GM12878 (cell line): ENCODE results near the gene CNR1. TPM values are rescaled to one million over a fixed set of nuclear protein-coding genes. Genes with fewer than 3 reads are reported as not detected.

ENCODE experiments used
- ATAC-seq: fragments of 200-7000 bp; cut with Tn5 transposase; 3 replicates; pipeline ENCODE4 v1.9.1; 2020; ENCODE audit warnings: mild to moderate bottlenecking, moderate library complexity
- BruUV-seq: library from RNA; stranded (reverse); fragments of 400-500 nt; replicated peaks from 2 replicates; lab custom pipeline; 2021; lab: Mats Ljungman, UMichigan
- CTCF ChIA-PET: fragments of 300-600 bp; sonication (Branson Sonifier 250); formaldehyde crosslinking; extraction: SDS; loops from one replicate; lab custom pipeline; 2021; ENCODE audit warnings: inconsistent platforms; lab: Yijun Ruan, JAX
- POLR2A ChIA-PET: fragments of 350-600 bp; formaldehyde crosslinking; extraction: SDS; loops from one replicate; lab custom pipeline; 2021; ENCODE audit warnings: inconsistent platforms; lab: Charles Lee
- RAD21 ChIA-PET: fragments of 300-600 bp; sonication (Branson Sonifier 250); formaldehyde crosslinking; loops from one replicate; lab custom pipeline; 2023; ENCODE audit warnings: antibody characterized with exemption; ENCODE audit not compliant: unreplicated experiment; lab: Charles Lee
- SMC1A ChIA-PET: fragments of 300-600 bp; sonication (Branson Sonifier 250); formaldehyde crosslinking; loops from one replicate; lab custom pipeline; 2023; ENCODE audit not compliant: unreplicated experiment, uncharacterized antibody; lab: Charles Lee
- DNase-seq: peaks from one replicate; pipeline ENCODE4 v3.0.0-alpha.2; 2011; ENCODE audit warnings: low read depth, low spot score
- FAIRE-seq: peaks from 3 replicates; lab custom pipeline; 2011; peaks lifted over from hg19 to GRCh38; lab: Jason Lieb, UNC
- H2AFZ ChIP-seq: 2 replicates; pipeline ENCODE4 v1.6.0; 2011; ENCODE audit warnings: low read depth, low read length, control low read depth; ENCODE audit not compliant: control insufficient read depth
- H3K27ac ChIP-seq: 2 replicates; pipeline ENCODE4 v1.5.1; 2011; ENCODE audit warnings: control low read depth; ENCODE audit not compliant: control insufficient read depth, insufficient read depth
- H3K27me3 ChIP-seq, 2 experiments: replicated peaks in 1 of 2; 2 replicates each; pipeline versions ENCODE4 v1.6.0 to v1.6.1; 2011; ENCODE audit warnings: low read length in 1 of 2; ENCODE audit not compliant: control insufficient read depth in 2 of 2, insufficient read depth in 2 of 2
- H3K36me3 ChIP-seq, 2 experiments: 2 replicates each; pipeline ENCODE4 v1.5.1; 2011; ENCODE audit warnings: low read length in 1 of 2; ENCODE audit not compliant: control insufficient read depth in 2 of 2, insufficient read depth in 2 of 2
- H3K4me1 ChIP-seq: 2 replicates; pipeline ENCODE4 v1.6.1; 2011; ENCODE audit warnings: mild to moderate bottlenecking, low read length, moderate library complexity, mixed read lengths; ENCODE audit not compliant: control insufficient read depth, insufficient read depth
- H3K4me2 ChIP-seq: 2 replicates; pipeline ENCODE4 v1.6.0; 2011; ENCODE audit warnings: control low read depth; ENCODE audit not compliant: control insufficient read depth, insufficient read depth
- H3K4me3 ChIP-seq: fragments of 200-600 bp; sonication (generic); 2 replicates; pipeline ENCODE4 v1.5.1; 2016
- H3K79me2 ChIP-seq: 2 replicates; pipeline ENCODE4 v1.6.0; 2011; ENCODE audit warnings: low read length; ENCODE audit not compliant: control insufficient read depth, insufficient read depth
- H3K9ac ChIP-seq: 2 replicates; pipeline ENCODE4 v1.8.0; 2011; ENCODE audit warnings: low read length, control low read depth, mixed read lengths; ENCODE audit not compliant: control insufficient read depth, insufficient read depth
- H3K9me3 ChIP-seq: replicated peaks from 3 replicates; pipeline ENCODE4 v1.5.1; 2011; ENCODE audit warnings: mild to moderate bottlenecking, low read length; ENCODE audit not compliant: control insufficient read depth, insufficient read depth
- H4K20me1 ChIP-seq: 2 replicates; pipeline ENCODE4 v1.6.0; 2011; ENCODE audit not compliant: control insufficient read depth, insufficient read depth
- ATF2 ChIP-seq: IDR thresholded peaks from 2 replicates; pipeline ENCODE4 v1.6.1; 2012; ENCODE audit warnings: low read length, inconsistent platforms
- BCL11A ChIP-seq: IDR thresholded peaks from 2 replicates; pipeline ENCODE4 v1.6.1; 2011; ENCODE audit warnings: low read depth, low read length
- BCL3 ChIP-seq: IDR thresholded peaks from 2 replicates; pipeline ENCODE4 v1.6.1; 2011; ENCODE audit warnings: borderline replicate concordance, low read depth, mild to moderate bottlenecking, moderate library complexity, low read length; ENCODE audit not compliant: insufficient read depth, poor library complexity, severe bottlenecking
- BHLHE40 ChIP-seq, 2 experiments: fragments of 450-650 bp in 1 of 2; IDR thresholded peaks; 2 replicates each; pipeline ENCODE4 v1.6.1; 2011 to 2017; ENCODE audit warnings: low read depth in 2 of 2, borderline replicate concordance in 1 of 2, improper control_type of control experiment in 1 of 2, low read length in 1 of 2, mild to moderate bottlenecking in 1 of 2
- BMI1 ChIP-seq: fragments of 450-650 bp; IDR thresholded peaks from 2 replicates; pipeline ENCODE4 v1.6.1; 2016; ENCODE audit warnings: mild to moderate bottlenecking, moderate library complexity, borderline replicate concordance
- CBFB ChIP-seq: IDR thresholded peaks from 2 replicates; pipeline ENCODE4 v1.6.1; 2016; ENCODE audit warnings: antibody characterized with exemption, low read depth
- CBX5 ChIP-seq: sonication (generic); IDR thresholded peaks from 2 replicates; pipeline ENCODE4 v1.6.1; 2016; ENCODE audit warnings: low read depth, moderate library complexity, mild to moderate bottlenecking, inconsistent platforms
- E2F4 ChIP-seq: IDR thresholded peaks from 2 replicates; pipeline ENCODE4 v1.6.1; 2012; ENCODE audit warnings: low read depth, low read length, improper control_type of control experiment
- HDAC6 ChIP-seq: fragments of 200-600 bp; sonication (generic); IDR thresholded peaks from one replicate; pipeline ENCODE4 v1.8.0; 2017; ENCODE audit warnings: antibody characterized with exemption; ENCODE audit not compliant: unreplicated experiment
- MAX ChIP-seq: IDR thresholded peaks from 2 replicates; pipeline ENCODE4 v1.6.1; 2012; ENCODE audit warnings: low read depth, low read length, improper control_type of control experiment
- NFYA ChIP-seq: IDR thresholded peaks from 2 replicates; pipeline ENCODE4 v1.6.1; 2011; ENCODE audit warnings: low read depth, mild to moderate bottlenecking, low read length, improper control_type of control experiment, borderline replicate concordance
- POLR2A ChIP-seq: IDR thresholded peaks from 2 replicates; pipeline ENCODE4 v1.6.1; 2011; ENCODE audit warnings: low read depth, mild to moderate bottlenecking, low read length
- RB1 ChIP-seq: fragments of 450-650 bp; formaldehyde crosslinking; IDR thresholded peaks from 2 replicates; pipeline ENCODE4 v1.6.1; 2017; ENCODE audit warnings: mild to moderate bottlenecking, borderline replicate concordance
- RELA ChIP-seq: fragments of 450-650 bp; IDR thresholded peaks from 2 replicates; pipeline ENCODE4 v1.8.0; 2014; ENCODE audit warnings: borderline replicate concordance; ENCODE audit not compliant: partially characterized antibody
- ZBTB11 ChIP-seq: fragments of 450-650 bp; formaldehyde crosslinking; IDR thresholded peaks from 2 replicates; pipeline ENCODE4 v1.5.0; 2022; ENCODE audit warnings: mild to moderate bottlenecking, missing genetic modification characterization
- WGBS: methylation state at CpG from one replicate; pipeline ENCODE4 v1.1.6; 2016; ENCODE audit warnings: low lambda C conversion rate; ENCODE audit not compliant: insufficient replicate concordance, insufficient coverage; ENCODE audit errors: missing lambda C conversion rate; 5-methylcytosine and 5-hydroxymethylcytosine counted together
- in situ Hi-C: fragments of 300-500 bp; cut with MboI; formaldehyde crosslinking; loops from 9 replicates; pipeline ENCODE4 v1.14.3; 2018; ENCODE audit warnings: mixed read lengths
- intact Hi-C: fragments of 100-400 bp; cut with micrococcal nuclease; formaldehyde crosslinking; loops from one replicate; pipeline ENCODE4 v1.14.2; 2022; ENCODE audit not compliant: unreplicated experiment
- polyA plus RNA-seq, 11 experiments: library from polyadenylated mRNA; depleted of rRNA in 4 of 11; unstranded in 6 of 11; stranded (reverse) in 5 of 11; fragments of >200 nt; fragmentation: Nextera tagmentation in 4 of 11; fragmentation: Illumina TruSeq in 1 of 11; extraction: Ambion mirVana in 4 of 11; extraction: Trizol in 1 of 11; gene quantifications; 1 replicate in 1 of 11; 2 replicates in 10 of 11; pipeline versions ENCODE4 v1.2.1 to v1.2.3, GENCODE V29; 2011 to 2016; ENCODE audit warnings: inconsistent platforms in 2 of 11, missing spikeins in 2 of 11, low read depth in 1 of 11
- total RNA-seq, 4 experiments: library from RNA; depleted of rRNA in 3 of 4; stranded (reverse); fragments of >200 nt in 3 of 4; fragmentation: Illumina TruSeq in 1 of 4; extraction: Trizol in 1 of 4; gene quantifications; 2 replicates each; pipeline versions ENCODE4 v1.2.1 to v1.2.3, GENCODE V29; 2013 to 2021

The CNR1 gene
- total and polyA plus RNA-seq, 10 of the 15 experiments (the other 5 are each of a cell fraction or from before 2014, with no cell fraction given) = 2.2 to 15.4 (median 8.5) TPM

GRCh38 chr6:88135578-88136114, 30.5 kb downstream of the CNR1 start:
- H3K4me3 ChIP-seq = no peak overlapping the region
- BruUV-seq = no TSS peak
- in situ Hi-C loops = no loop called here
- H3K4me2 ChIP-seq = peak overlapping the region; percentile 74; the same call in 1 of the 2 replicates
- H3K27me3 ChIP-seq = no peaks in the 10 kb centered on the region
- no peak overlapping the region for H3K27ac ChIP-seq
- CTCF ChIA-PET = interaction anchor here (0.7 to 1.7 kb wide), 8 partner anchors 13 to 599 kb away, joined by 3 to 6 read pairs (median 3); no protein-coding TSS in a partner anchor
- DNase-seq (peak; percentile 72), FAIRE-seq (peak; percentile 90), ATAC-seq (peak; percentile 91)
- no peaks in the 10 kb centered on the region for H3K9me3 ChIP-seq
- H3K36me3 ChIP-seq = no peaks in the 10 kb centered on the region
- SMC1A ChIA-PET = interaction anchor here (0.6 to 2.0 kb wide), 16 partner anchors 10 to 228 kb away, joined by 3 to 12 read pairs (median 4); no protein-coding TSS in a partner anchor
- POLR2A ChIA-PET = interaction anchor here (0.7 to 1.4 kb wide), 3 partner anchors 16 to 357 kb away, joined by 3 to 4 read pairs (median 4); no protein-coding TSS in a partner anchor
- peaks cover 20% of the 10 kb centered on the region for H3K4me1 ChIP-seq
- no peak overlapping the region for H3K9ac ChIP-seq
- 2% methylated on average over 5 of the region's 5 CpGs for WGBS
- RAD21 ChIA-PET = interaction anchor here (0.6 to 2.7 kb wide), 12 partner anchors 10 to 625 kb away, joined by 3 to 11 read pairs (median 4); partner anchors contain the start of gene CNR1
- H3K79me2 ChIP-seq = no peaks in the 10 kb centered on the region
- peak overlapping the region; percentile 56 for H2AFZ ChIP-seq
- intact Hi-C loops = no loop called here
- H4K20me1 ChIP-seq = no peaks in the 10 kb centered on the region
- TF ChIP-seq ZBTB11 (CRISPR knock-in tag) = no peak
- TF ChIP-seq E2F4 = no peak
- TF ChIP-seq HDAC6 = no peak
- TF ChIP-seq POLR2A = no peak
- no peak for TF ChIP-seq MAX
- no peak; the same call in 1 of the 2 replicates for TF ChIP-seq BMI1
- TF ChIP-seq BCL3 = peak; percentile 91
- TF ChIP-seq NFYA = no peak
- TF ChIP-seq CBX5 = no peak; the same call in 1 of the 2 replicates
- TF ChIP-seq RB1 = no peak
- peak; percentile 91 for TF ChIP-seq ATF2
- TF ChIP-seq BHLHE40 (IDR thresholded peaks at IDR 0.05; ENCODE audit: borderline replicate concordance in 1 of 2, low read depth in 2 of 2, low read length in 1 of 2) = peak; percentile 57 to 76; a peak in 3 of 4 replicates
- TF ChIP-seq RELA = no peak
- peak; percentile 81 for TF ChIP-seq CBFB
- peak; percentile 87; the same call in 1 of the 2 replicates for TF ChIP-seq BCL11A
